GM20431 (cell line): ENCODE measurements around the gene IRF2BP2.

Experiments used
- in situ Hi-C: fragments of 300-500 bp; cut with MseI, MboI; formaldehyde crosslinking; loops from one replicate; pipeline ENCODE4 v1.15.0; 2020; ENCODE audit warnings: low sequenced_read_pairs; ENCODE audit not compliant: unreplicated experiment

The IRF2BP2 gene

GRCh38 chr1:234603221-234604204 is 6.5 kb downstream of the IRF2BP2 start:
- in situ Hi-C loops = no loop called here

- in situ Hi-C loops = no loop called here
Measured at GRCh38 chr1:234602334-234603220, 7.4 kb downstream of the IRF2BP2 start.

GRCh38 chr1:234601301-234602017 is 8.5 kb downstream of the IRF2BP2 start:
- in situ Hi-C loops = no loop called here

GRCh38 chr1:234600418-234601281 is 9.3 kb downstream of the IRF2BP2 start:
- in situ Hi-C loops = no loop called here

DNA sequence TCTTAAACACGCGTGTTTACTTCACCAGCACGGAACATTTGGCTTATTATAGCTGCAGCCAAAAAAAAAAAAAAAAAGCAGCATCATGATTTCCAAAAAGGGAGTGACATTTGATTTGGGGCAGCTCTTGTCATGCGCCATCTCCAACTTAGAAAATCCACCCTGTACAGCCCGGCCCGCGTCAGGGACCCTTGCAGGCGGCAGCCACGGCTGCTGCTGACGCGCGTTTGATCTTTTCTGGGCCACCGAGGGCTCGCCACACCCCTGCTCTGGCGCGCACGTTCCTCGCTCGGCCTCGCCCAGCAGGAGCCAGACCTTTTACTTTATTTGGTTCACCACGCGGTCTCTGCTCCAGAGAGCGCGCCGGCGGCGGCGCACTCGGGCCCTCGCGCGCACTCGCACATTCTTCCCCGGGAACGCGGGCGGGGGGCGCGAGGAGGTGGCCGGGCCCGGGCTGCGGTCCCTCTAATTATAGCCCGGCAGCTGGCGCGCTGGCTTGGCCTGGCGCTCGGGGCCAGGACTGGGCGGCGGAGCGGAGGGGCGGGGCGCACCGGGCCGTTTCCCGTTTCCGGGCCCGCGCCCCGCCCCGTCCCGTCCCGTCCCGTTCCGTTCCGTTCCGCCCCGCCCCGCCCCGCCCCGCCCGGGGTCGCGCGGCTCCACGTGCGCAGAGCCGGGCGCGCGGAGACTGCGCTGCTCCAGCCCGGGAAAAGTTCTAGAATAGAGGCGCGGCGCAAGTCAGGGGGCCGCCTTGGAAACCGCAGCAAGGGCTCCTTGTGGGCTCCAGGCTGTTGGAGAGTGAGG is 10.2 kb downstream of the IRF2BP2 start:
- in situ Hi-C loops = loop anchor here (10.0 kb wide), 1 partner anchor 495 kb away; no protein-coding TSS in a partner anchor

GRCh38 chr1:234598974-234599616 is 10.9 kb downstream of the IRF2BP2 start:
- in situ Hi-C loops = loop anchor here (10.0 kb wide), 1 partner anchor 496 kb away; no protein-coding TSS in a partner anchor

DNA sequence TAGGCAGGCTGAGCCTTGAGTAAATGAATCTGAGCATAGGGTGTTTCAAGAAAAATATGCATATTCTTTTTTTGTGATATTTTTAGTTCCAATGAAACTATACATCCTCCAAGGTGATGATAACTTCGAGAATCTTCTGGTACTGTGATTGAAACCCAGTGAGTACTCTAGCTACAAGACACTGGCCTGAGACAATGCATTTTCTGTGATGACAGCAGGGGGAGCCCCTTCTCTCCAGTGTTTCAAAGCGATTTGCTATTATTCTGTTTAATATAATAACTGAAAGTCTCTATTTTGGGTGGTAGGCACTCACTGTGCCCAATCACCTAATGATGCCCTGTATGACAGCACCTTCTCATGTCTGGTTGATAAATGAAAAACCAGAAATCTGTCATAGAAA is 12.1 kb downstream of the IRF2BP2 start:
- in situ Hi-C loops = loop anchor here (10.0 kb wide), 1 partner anchor 497 kb away; no protein-coding TSS in a partner anchor

- in situ Hi-C loops = loop anchor here (10.0 kb wide), 1 partner anchor 499 kb away; no protein-coding TSS in a partner anchor
Measured at GRCh38 chr1:234595899-234596298, 14.1 kb downstream of the IRF2BP2 start.

DNA sequence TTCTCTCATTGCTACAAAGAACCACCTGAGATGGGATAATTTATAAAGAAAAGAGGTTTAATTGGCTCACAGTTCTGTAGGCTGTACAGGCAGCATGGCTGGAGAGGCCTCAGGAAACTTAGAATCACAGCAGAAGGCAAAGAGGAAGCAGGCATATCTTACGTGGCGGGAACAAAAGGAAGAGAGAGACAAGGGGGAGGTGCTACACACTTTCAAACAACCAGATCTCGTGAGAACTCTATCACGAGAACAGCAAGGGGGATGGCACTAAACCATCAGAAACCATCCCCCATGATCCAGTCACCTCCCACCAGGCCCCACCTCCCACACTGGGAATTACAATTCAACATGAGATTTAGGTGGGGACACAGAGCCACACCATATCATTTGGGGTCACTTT is 15.4 kb downstream of the IRF2BP2 start:
- in situ Hi-C loops = loop anchor here (10.0 kb wide), 1 partner anchor 500 kb away; no protein-coding TSS in a partner anchor

- in situ Hi-C loops = loop anchor here (10.0 kb wide), 1 partner anchor 501 kb away; no protein-coding TSS in a partner anchor
Measured at GRCh38 chr1:234593771-234594504, 16.0 kb downstream of the IRF2BP2 start.

- in situ Hi-C loops = loop anchor here (10.0 kb wide), 1 partner anchor 502 kb away; no protein-coding TSS in a partner anchor
Measured at GRCh38 chr1:234593109-234593508, 16.9 kb downstream of the IRF2BP2 start.

- in situ Hi-C loops = loop anchor here (10.0 kb wide), 1 partner anchor 503 kb away; no protein-coding TSS in a partner anchor
Measured at GRCh38 chr1:234592240-234592639, 17.7 kb downstream of the IRF2BP2 start.

GRCh38 chr1:234591131-234591530 is 18.8 kb downstream of the IRF2BP2 start:
- in situ Hi-C loops = loop anchor here (10.0 kb wide), 1 partner anchor 504 kb away; no protein-coding TSS in a partner anchor

DNA sequence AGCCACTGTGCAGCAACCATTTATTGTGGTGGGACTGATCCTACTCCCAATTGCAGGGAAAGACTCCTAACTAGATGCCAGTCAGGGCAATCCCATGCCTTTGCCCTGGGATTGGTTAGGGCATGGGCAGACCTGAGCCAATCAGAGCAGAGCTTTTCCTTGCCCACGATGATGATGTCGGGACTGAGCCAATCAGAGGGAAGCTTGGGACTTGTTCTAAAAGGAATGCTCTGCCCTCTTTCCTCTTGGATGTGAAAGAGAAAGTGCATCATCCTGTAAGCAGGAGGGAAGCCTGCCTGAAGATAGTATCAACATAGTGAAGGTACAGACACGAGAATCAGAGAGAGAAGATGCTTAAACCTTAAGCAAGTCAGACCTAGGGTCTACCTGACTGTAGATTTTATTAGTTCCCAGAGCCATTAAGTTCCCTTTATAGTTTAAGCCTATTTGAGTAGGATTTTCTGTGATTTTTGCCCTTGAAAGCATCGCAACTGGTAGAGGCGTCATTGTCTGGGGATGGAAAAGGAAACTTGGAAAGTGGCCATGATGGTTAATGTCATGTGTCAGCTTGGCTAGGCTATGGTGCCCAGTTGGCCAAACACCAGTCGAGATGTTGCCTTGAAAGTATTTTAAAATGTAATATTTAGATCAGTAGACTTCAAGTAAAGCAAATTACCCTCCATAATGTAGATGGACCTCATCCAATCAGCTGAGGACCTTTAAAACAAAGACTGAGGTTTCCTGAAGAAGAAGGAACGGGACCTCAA is 19.9 kb downstream of the IRF2BP2 start:
- in situ Hi-C loops = loop anchor here (10.0 kb wide), 1 partner anchor 505 kb away; no protein-coding TSS in a partner anchor

DNA sequence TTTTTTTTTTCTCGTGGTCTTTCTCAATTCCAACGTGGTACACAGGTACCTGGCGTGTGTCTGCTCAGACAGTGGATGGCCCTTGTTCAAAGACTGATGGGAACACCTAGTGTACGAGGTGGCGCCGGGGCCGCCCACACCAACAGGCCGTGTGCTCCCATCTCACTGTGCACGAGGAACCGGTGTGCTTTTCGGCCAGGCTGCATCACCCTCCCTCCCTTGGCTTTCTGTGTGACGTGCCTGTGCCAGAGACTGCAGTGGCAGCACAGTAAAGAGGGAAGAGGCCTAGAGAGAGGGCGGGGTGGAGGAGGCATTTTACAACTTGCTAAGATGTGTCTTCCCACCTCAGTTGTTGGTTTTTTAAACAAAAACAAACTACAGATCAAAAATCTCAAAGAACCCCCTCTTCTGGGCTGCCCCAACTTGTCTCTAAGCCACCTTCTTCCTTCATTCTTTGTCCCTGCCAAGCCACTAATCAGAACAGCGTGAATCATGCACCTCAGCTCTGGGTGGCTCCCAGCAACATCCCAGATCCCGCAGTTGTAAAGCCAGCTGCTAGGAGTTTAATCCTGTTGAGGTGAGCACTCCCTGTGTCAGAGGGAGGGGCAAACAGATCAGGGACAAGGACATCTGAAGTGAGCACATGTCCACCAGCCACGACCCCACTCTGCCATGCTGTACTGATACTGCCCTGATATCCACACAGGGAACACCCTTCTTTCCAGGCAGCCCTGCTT is 20.7 kb downstream of the IRF2BP2 start:
- in situ Hi-C loops = no loop called here
